IMR-90 (cell line): Measurements from ENCODE around the gene SLC35B2. TPM values are rescaled to one million over a fixed set of nuclear protein-coding genes. Genes with fewer than 3 reads are reported as not detected.

Experiments used
- ATAC-seq: fragments of 200-7000 bp; cut with Tn5 transposase; 2 replicates; pipeline ENCODE4 v1.9.1; 2020; ENCODE audit warnings: low read depth, mild to moderate bottlenecking, moderate library complexity
- BruUV-seq: library from RNA; stranded (reverse); fragments of 400-500 nt; replicated peaks from 2 replicates; lab custom pipeline; 2021; lab: Mats Ljungman, UMichigan
- CTCF ChIA-PET: fragments of 300-600 bp; formaldehyde crosslinking; extraction: SDS; loops from one replicate; lab custom pipeline; 2021; ENCODE audit warnings: antibody characterized with exemption; lab: Yijun Ruan, JAX
- POLR2A ChIA-PET: fragments of 300-600 bp; sonication (Branson Sonifier 250); formaldehyde crosslinking; loops from one replicate; lab custom pipeline; 2022; ENCODE audit warnings: antibody characterized with exemption; ENCODE audit not compliant: unreplicated experiment; lab: Charles Lee
- DNase-seq: peaks from one replicate; pipeline ENCODE4 v3.0.0; 2013
- H2AFZ ChIP-seq: replicated peaks from 2 replicates; pipeline ENCODE3; 2013; ENCODE audit warnings: low read length, mild to moderate bottlenecking; ENCODE audit not compliant: poor library complexity
- H2AK5ac ChIP-seq: 2 replicates; pipeline ENCODE4 v1.6.1; 2013; ENCODE audit warnings: low read depth, low read length, inconsistent platforms
- H2AK9ac ChIP-seq: replicated peaks from 2 replicates; pipeline ENCODE3; 2013; ENCODE audit warnings: mild to moderate bottlenecking, low read depth, low read length, moderate library complexity; ENCODE audit not compliant: poor library complexity
- H2BK120ac ChIP-seq: 2 replicates; pipeline ENCODE4 v1.6.1; 2013; ENCODE audit warnings: low read depth, low read length, inconsistent platforms
- H2BK15ac ChIP-seq: 3 replicates; pipeline ENCODE4 v1.6.1; 2013; ENCODE audit warnings: low read depth, low read length, inconsistent platforms
- H2BK20ac ChIP-seq: 2 replicates; pipeline ENCODE4 v1.6.1; 2013; ENCODE audit warnings: low read depth, mild to moderate bottlenecking, inconsistent platforms, low read length, moderate library complexity
- H2BK5ac ChIP-seq: 2 replicates; pipeline ENCODE4 v1.6.1; 2013; ENCODE audit warnings: mild to moderate bottlenecking, low read depth, low read length, inconsistent platforms; ENCODE audit not compliant: poor library complexity, severe bottlenecking
- H3K14ac ChIP-seq: replicated peaks from 2 replicates; pipeline ENCODE4 v1.6.1; 2013; ENCODE audit warnings: low read depth, low read length, inconsistent platforms
- H3K18ac ChIP-seq: 2 replicates; pipeline ENCODE4 v1.6.1; 2013; ENCODE audit warnings: low read depth, low read length, control low read depth
- H3K23ac ChIP-seq: 2 replicates; pipeline ENCODE4 v1.6.1; 2013; ENCODE audit warnings: low read depth, low read length, inconsistent platforms
- H3K27ac ChIP-seq: 2 replicates; pipeline ENCODE4 v1.5.1; 2013; ENCODE audit warnings: mild to moderate bottlenecking, control low read depth, low read length; ENCODE audit not compliant: insufficient read depth
- H3K27me3 ChIP-seq: 2 replicates; pipeline ENCODE4 v1.6.1; 2013; ENCODE audit warnings: low read length; ENCODE audit not compliant: control insufficient read depth, insufficient read depth
- H3K36me3 ChIP-seq: 2 replicates; pipeline ENCODE4 v1.6.1; 2013; ENCODE audit warnings: low read length, mixed read lengths; ENCODE audit not compliant: control insufficient read depth, insufficient read depth
- H3K4ac ChIP-seq: 2 replicates; pipeline ENCODE4 v1.6.1; 2013; ENCODE audit warnings: low read depth, low read length, inconsistent platforms
- H3K4me1 ChIP-seq: 2 replicates; pipeline ENCODE4 v1.6.1; 2013; ENCODE audit warnings: low read length, mixed read lengths; ENCODE audit not compliant: control insufficient read depth, insufficient read depth
- H3K4me2 ChIP-seq: 2 replicates; pipeline ENCODE4 v1.6.1; 2013; ENCODE audit warnings: low read depth, mild to moderate bottlenecking, control low read depth, low read length, moderate library complexity
- H3K4me3 ChIP-seq: 2 replicates; pipeline ENCODE4 v1.5.1; 2013; ENCODE audit warnings: low read depth, mild to moderate bottlenecking, control low read depth, low read length, moderate library complexity; ENCODE audit not compliant: insufficient read depth
- H3K56ac ChIP-seq: 2 replicates; pipeline ENCODE4 v1.6.1; 2013; ENCODE audit warnings: low read length, inconsistent platforms; ENCODE audit not compliant: insufficient read depth; ENCODE audit errors: extremely low read depth
- H3K79me1 ChIP-seq, 2 experiments: 2 replicates each; pipeline ENCODE4 v1.6.1; 2013; ENCODE audit warnings: low read length in 2 of 2, inconsistent platforms in 1 of 2, low read depth in 1 of 2
- H3K9ac ChIP-seq: 2 replicates; pipeline ENCODE4 v1.6.1; 2013; ENCODE audit warnings: low read depth, low read length, control low read depth
- H3K9me1 ChIP-seq: 2 replicates; pipeline ENCODE4 v1.6.1; 2013; ENCODE audit warnings: low read length, inconsistent platforms; ENCODE audit not compliant: insufficient read depth
- H3K9me3 ChIP-seq: 2 replicates; pipeline ENCODE4 v1.6.1; 2013; ENCODE audit warnings: low read length; ENCODE audit not compliant: control insufficient read depth, insufficient read depth
- H4K20me1 ChIP-seq: 2 replicates; pipeline ENCODE4 v1.6.1; 2013; ENCODE audit warnings: low read length, inconsistent platforms; ENCODE audit not compliant: insufficient read depth
- H4K5ac ChIP-seq: 2 replicates; pipeline ENCODE4 v1.6.1; 2013; ENCODE audit warnings: mild to moderate bottlenecking, low read depth, low read length, control low read depth
- H4K8ac ChIP-seq, 2 experiments: 2 replicates each; pipeline ENCODE4 v1.6.1; 2013; ENCODE audit warnings: low read depth in 2 of 2, low read length in 2 of 2, control low read depth in 1 of 2, inconsistent platforms in 1 of 2
- H4K91ac ChIP-seq: 2 replicates; pipeline ENCODE4 v1.6.1; 2013; ENCODE audit warnings: low read depth, low read length, inconsistent platforms; ENCODE audit not compliant: insufficient read depth
- BHLHE40 ChIP-seq: fragments of 150-350 bp; IDR thresholded peaks from 2 replicates; pipeline ENCODE4 v1.6.1; 2016; ENCODE audit warnings: mild to moderate bottlenecking, low read depth, low read length
- CEBPB ChIP-seq: IDR thresholded peaks from 2 replicates; pipeline ENCODE4 v1.6.1; 2012; ENCODE audit warnings: low read depth, low read length, improper control_type of control experiment
- CHD1 ChIP-seq: IDR thresholded peaks from 2 replicates; pipeline ENCODE4 v1.6.1; 2012; ENCODE audit warnings: low read depth, low read length, improper control_type of control experiment
- ELK1 ChIP-seq: fragments of 150-350 bp; IDR thresholded peaks from 2 replicates; pipeline ENCODE4 v1.6.1; 2016; ENCODE audit warnings: low read depth, mild to moderate bottlenecking, low read length, moderate library complexity, borderline replicate concordance
- FOS ChIP-seq: fragments of 150-350 bp; IDR thresholded peaks from 2 replicates; pipeline ENCODE4 v1.6.1; 2016; ENCODE audit warnings: low read depth, low read length
- MAFK ChIP-seq: IDR thresholded peaks from 2 replicates; pipeline ENCODE4 v1.6.1; 2012; ENCODE audit warnings: low read depth, low read length, improper control_type of control experiment
- MAZ ChIP-seq: IDR thresholded peaks from 2 replicates; pipeline ENCODE4 v1.6.1; 2012; ENCODE audit warnings: low read depth, mild to moderate bottlenecking, low read length, improper control_type of control experiment, moderate library complexity, borderline replicate concordance
- MXI1 ChIP-seq: IDR thresholded peaks from 2 replicates; pipeline ENCODE4 v1.6.1; 2012; ENCODE audit warnings: low read depth, mild to moderate bottlenecking, low read length, moderate library complexity, borderline replicate concordance
- NFE2L2 ChIP-seq: fragments of 150-350 bp; IDR thresholded peaks from 2 replicates; pipeline ENCODE4 v1.6.1; 2016; ENCODE audit warnings: low read depth, mild to moderate bottlenecking, low read length
- POLR2A ChIP-seq: IDR thresholded peaks from 2 replicates; pipeline ENCODE4 v1.6.1; 2012; ENCODE audit warnings: mild to moderate bottlenecking, low read depth, low read length
- RAD21 ChIP-seq: IDR thresholded peaks from 2 replicates; pipeline ENCODE4 v1.6.1; 2012; ENCODE audit warnings: low read length, improper control_type of control experiment
- RCOR1 ChIP-seq: IDR thresholded peaks from 2 replicates; pipeline ENCODE4 v1.6.1; 2012; ENCODE audit warnings: mild to moderate bottlenecking, low read length, improper control_type of control experiment; ENCODE audit not compliant: insufficient replicate concordance
- RFX5 ChIP-seq: IDR thresholded peaks from 2 replicates; pipeline ENCODE4 v1.8.0; 2012; ENCODE audit warnings: low read depth, mild to moderate bottlenecking, low read length, moderate library complexity
- SMC3 ChIP-seq: fragments of 150-350 bp; IDR thresholded peaks from 2 replicates; pipeline ENCODE4 v1.6.1; 2016; ENCODE audit warnings: low read depth, mild to moderate bottlenecking, antibody characterized with exemption, low read length, moderate library complexity
- USF2 ChIP-seq: fragments of 150-350 bp; IDR thresholded peaks from 2 replicates; pipeline ENCODE4 v1.6.1; 2017; ENCODE audit warnings: mild to moderate bottlenecking, antibody characterized with exemption, low read length, low read depth
- WGBS, 2 experiments: methylation state at CpG; one replicate each; pipeline versions ENCODE4 v1.1.5 to v1.1.7; 2013; ENCODE audit warnings: missing lambda C conversion rate in 2 of 2; ENCODE audit not compliant: insufficient read length in 1 of 2; ENCODE audit errors: extremely low coverage in 2 of 2; 5-methylcytosine and 5-hydroxymethylcytosine counted together
- dilution Hi-C: fragments of 300-500 bp; cut with HindIII; formaldehyde crosslinking; loops from one replicate; pipeline ENCODE4 v1.14.3; 2018; ENCODE audit warnings: low sequenced_read_pairs; ENCODE audit not compliant: unreplicated experiment
- in situ Hi-C: fragments of 300-500 bp; cut with MboI; formaldehyde crosslinking; loops from 3 replicates; pipeline ENCODE4 v1.14.3; 2019; ENCODE audit warnings: low sequenced_read_pairs, inconsistent platforms, mixed read lengths
- intact Hi-C: fragments of 100-400 bp; cut with micrococcal nuclease; formaldehyde crosslinking; loops from 2 replicates; pipeline ENCODE4 v1.10.0; 2022
- polyA plus RNA-seq, 3 experiments: library from polyadenylated mRNA; depleted of rRNA; stranded (reverse); fragments of >200 nt; gene quantifications; 2 replicates each; pipeline ENCODE4 v1.2.3, GENCODE V29; 2012; ENCODE audit warnings: low replicate concordance in 1 of 3
- total RNA-seq: library from RNA; depleted of rRNA; stranded (reverse); fragments of >200 nt; gene quantifications from 2 replicates; pipeline ENCODE4 v1.2.3, GENCODE V29; 2012
- TF ChIP-seq, protein P1 (sequence below): conservative IDR thresholded peaks from 2 replicates; pipeline ENCODE4 v1.5.1; 2012; ENCODE audit warnings: mild to moderate bottlenecking, low read depth, low read length, improper control_type of control experiment

SLC35B2 gene
- total and polyA plus RNA-seq, 2 of the 4 experiments (the other 2 are of a cell fraction), result 51.4 to 89.9 TPM

DNA sequence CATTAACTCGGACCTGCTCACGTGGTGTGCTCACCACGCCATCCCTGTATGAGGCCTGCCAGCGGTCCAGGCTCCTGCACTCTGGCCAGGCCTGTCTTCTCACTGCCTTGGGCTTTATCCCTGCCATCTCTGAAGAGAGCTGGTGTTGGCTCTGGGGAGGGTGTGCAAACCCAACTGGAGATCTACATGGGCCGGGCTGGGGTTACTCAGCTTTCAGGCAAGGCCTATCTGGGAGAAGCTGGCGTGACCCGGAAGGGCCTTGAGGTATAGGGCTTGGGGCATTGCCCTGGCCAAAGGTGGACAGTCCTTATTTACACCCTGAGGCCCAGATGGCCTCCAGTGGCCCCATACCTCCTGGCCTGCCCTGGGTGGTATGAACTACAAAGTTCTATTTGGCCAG lies 28.9 kb downstream of the SLC35B2 start:
- Histone ChIP-seq H2AK9ac (no peak overlapping the region), H2BK5ac (no peak overlapping the region), H3K23ac (no peak overlapping the region), H3K9me1 (no peaks in the 10 kb centered on the region), H3K4ac (no peak overlapping the region), H3K14ac (no peak overlapping the region), H3K36me3 (peaks cover 2% of the 10 kb centered on the region; the same call in 1 of the 2 replicates), H3K4me2 (no peak overlapping the region), H3K79me1 (peaks cover 0 to 8% of the 10 kb centered on the region in 2 experiments; a peak in 1 of 4 replicates), H4K5ac (no peak overlapping the region), H2BK15ac (no peak overlapping the region), H2BK20ac (no peak overlapping the region), H2AFZ (no peak overlapping the region), H2BK120ac (no peak overlapping the region), H3K27me3 (no peaks in the 10 kb centered on the region), H4K91ac (no peak overlapping the region), H3K27ac (no peak overlapping the region), H3K4me3 (no peak overlapping the region), H3K9ac (no peak overlapping the region), H4K8ac (no peak overlapping the region), H4K20me1 (no peaks in the 10 kb centered on the region), H2AK5ac (no peak overlapping the region), H3K18ac (no peak overlapping the region), H3K56ac (no peak overlapping the region), H3K4me1 (0 out of 2 replicates have a peak, but pooled peaks cover 4% of the 10 kb centered on the region), H3K9me3 (no peaks in the 10 kb centered on the region)
- dilution Hi-C loops (no loop called here), intact Hi-C loops (no loop called here), in situ Hi-C loops (no loop called here)
- ChIA-PET POLR2A (no interaction called here), CTCF (no interaction called here)
- TF ChIP-seq SMC3 (no peak), RAD21 (no peak), MAFK (no peak), MAZ (no peak), ELK1 (no peak), FOS (no peak), BHLHE40 (no peak), CHD1 (no peak), POLR2A (no peak), USF2 (no peak), CEBPB (no peak), NFE2L2 (no peak), RCOR1 (no peak), RFX5 (no peak), MXI1 (no peak)
- TF ChIP-seq, protein P1, sequence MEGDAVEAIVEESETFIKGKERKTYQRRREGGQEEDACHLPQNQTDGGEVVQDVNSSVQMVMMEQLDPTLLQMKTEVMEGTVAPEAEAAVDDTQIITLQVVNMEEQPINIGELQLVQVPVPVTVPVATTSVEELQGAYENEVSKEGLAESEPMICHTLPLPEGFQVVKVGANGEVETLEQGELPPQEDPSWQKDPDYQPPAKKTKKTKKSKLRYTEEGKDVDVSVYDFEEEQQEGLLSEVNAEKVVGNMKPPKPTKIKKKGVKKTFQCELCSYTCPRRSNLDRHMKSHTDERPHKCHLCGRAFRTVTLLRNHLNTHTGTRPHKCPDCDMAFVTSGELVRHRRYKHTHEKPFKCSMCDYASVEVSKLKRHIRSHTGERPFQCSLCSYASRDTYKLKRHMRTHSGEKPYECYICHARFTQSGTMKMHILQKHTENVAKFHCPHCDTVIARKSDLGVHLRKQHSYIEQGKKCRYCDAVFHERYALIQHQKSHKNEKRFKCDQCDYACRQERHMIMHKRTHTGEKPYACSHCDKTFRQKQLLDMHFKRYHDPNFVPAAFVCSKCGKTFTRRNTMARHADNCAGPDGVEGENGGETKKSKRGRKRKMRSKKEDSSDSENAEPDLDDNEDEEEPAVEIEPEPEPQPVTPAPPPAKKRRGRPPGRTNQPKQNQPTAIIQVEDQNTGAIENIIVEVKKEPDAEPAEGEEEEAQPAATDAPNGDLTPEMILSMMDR, result no peak
- DNase-seq (no peak), ATAC-seq (no peak)
- 92% methylated on average over 2 of the region's 7 CpGs; no CpG with 5 or more reads in 1 of the 2 experiments for WGBS, 2 experiments
- no TSS peak for BruUV-seq
